GM21447 (cell line): ENCODE results near the gene SLC9A3.

Source experiments
- ATAC-seq: cut with Tn5 transposase; IDR thresholded peaks from one replicate; pipeline ENCODE4 v1.9.1; 2021; ENCODE audit not compliant: unreplicated experiment

SLC9A3 gene

DNA sequence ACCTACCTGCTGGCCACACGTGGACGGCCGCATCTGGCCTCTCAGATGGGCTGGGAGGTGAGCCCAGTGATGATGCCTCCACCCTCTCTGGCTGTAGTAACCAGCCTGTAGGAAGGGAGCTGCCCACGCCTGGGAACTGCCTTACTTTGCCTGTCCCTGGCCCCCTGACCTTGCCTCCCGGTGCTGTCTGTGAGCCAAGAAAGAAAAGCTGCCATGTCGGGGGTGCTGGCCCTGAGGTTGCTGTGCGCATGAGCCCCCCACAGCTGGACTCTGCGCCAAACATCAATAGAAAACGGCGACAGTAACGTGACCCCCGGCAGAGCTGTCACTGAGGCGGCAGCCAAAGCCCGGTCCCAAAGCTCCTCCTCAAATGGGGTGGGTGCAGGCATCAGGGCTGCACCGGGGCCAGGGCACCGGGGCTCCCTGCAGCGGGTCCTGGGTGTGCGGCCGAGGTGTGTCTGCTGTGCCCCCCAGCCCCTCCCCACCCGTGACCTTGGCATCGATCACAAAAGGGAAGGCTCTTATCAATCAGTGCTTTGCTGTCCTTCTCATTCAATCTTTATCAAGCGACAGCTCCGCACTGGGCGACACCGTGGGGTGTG is 15.3 kb upstream of the SLC9A3 start:
- ATAC-seq, result no peak

DNA sequence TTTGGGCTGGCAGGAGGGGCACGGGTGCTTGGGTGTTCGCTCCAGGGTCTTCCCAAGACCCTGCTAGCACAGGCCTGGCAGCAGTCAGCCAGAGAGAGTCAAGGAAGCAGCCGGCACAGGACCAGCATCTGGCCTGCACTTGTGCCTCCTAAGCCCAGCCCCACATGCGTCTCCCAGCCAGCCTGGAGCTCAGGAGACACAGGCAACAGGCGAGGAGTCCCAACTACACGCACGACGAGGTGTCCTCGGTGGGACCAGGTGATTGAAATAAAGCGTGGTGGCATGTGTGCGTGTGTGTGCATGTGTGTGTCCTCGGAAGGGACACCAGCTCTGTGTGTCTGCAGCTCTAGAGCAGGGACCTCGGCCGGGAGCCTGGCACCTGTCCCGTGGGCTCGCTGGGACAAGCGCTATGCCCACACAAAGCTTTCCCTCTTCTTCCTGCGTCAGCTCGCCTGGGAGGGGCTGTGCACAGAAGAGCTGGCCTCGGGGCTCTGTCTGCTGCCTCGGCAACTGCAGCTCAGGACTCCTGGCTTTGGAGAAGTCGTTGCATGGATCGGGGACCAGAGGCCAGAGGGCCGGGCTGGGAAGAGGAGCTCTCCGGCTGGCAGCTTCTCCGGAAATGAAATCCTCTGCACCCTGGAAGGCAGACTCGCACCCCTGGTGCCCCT is 14.7 kb upstream of the SLC9A3 start:
- no peak for ATAC-seq

DNA sequence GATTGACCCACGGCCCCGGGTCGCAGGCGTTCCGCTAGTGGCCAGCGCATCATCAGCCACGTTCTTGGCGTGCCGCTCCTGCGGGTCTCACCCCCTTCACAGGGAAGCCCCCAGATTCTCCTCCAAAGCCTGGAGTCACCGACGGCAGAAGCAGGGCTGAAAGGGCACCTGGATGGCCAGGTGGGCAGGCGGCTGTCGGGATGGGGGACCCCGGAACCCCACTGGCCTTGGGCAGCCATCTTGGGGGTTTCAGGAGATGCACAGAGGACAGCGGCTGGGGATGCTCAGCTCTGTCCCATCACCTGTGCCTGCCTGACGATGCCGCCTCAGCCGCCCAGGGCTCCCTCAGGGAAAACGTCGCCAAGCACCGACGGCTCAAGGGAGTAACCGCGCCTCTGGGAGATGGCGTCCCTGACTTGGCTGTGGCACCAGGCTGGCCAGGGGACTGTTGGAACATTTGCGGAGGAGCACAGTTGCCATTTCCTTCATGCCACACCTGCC is 14.1 kb upstream of the SLC9A3 start:
- no peak for ATAC-seq

DNA sequence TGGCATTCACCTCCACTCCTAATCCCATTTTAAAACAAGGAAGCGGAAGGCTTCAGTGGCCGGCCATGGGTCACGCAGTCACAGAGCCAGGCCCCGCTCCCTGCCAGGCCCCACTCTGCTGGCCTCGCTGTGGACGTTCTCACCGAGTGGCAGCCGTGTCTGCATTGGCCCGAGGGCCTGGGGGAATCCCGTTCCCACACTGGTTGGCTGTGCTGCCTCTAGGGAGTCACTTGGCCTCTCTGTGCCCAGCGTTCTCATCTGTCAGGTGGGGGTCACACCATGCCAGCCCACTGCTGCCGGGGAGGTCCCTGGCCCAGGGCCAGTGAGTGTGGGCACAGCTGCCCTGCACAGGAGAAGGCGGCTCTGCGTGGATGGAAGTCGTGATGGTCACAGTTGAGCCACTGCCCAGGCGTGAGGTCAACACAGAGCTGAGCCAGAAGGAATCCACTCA is 13.4 kb upstream of the SLC9A3 start:
- no peak for ATAC-seq

DNA sequence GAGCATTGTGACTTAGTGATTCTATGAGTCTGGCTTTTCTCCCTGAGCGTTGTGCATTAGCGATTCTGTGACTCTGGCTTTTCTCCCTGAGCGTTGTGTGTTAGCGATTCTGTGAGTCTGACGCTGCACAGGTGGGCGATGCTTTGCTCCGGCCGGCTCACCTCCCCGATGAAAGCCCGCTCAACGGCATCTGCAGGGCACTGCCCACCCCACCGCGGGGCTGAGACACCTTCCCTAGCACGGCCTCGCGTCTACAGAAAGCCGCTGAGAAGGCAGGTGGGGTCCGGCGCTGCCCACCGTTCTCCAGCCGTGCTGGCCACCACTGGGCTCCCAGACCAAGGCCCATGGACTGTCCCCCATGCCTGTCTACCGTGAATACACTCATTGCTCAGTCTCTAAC is 12.8 kb upstream of the SLC9A3 start:
- no peak for ATAC-seq

DNA sequence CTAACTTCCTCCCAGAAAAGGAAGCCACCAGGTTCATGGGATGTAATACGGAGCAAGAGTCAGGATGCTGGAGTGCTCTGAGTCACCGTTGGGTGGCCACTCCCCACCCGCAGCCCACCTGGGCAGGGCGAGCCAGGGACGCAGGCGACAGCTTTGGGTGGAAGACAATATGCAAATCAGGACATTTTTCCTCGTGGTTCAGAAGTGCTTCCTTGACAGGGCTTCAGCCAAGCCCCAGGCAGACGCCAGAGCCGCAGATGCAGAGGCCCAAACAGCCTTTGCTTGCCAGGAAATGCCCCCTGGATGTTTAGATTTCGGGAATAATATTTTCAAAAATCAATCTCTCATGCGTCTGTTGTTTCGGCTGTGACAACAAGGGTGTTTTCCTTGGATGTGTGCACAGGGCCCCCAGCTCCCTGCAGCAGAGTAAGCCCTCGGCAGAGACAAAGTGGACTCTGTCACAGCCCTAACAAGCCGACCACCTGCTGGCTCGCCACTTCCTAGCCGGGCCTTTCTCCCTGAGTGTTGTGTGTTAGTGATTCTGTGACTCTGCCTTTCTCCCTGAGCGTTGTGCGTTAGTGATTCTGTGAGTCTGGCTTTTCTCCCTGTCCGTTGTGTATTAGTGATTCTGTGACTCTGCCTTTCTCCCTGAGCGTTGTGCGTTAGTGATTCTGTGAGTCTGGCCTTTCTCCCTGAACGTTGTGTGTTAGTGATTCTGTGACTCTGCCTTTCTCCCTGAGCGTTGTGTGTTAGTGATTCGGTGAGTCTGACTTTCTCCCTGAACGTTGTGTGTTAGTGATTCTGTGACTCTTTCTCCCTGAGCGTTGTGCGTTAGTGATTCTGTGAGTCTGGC is 11.8 kb upstream of the SLC9A3 start:
- no peak for ATAC-seq

DNA sequence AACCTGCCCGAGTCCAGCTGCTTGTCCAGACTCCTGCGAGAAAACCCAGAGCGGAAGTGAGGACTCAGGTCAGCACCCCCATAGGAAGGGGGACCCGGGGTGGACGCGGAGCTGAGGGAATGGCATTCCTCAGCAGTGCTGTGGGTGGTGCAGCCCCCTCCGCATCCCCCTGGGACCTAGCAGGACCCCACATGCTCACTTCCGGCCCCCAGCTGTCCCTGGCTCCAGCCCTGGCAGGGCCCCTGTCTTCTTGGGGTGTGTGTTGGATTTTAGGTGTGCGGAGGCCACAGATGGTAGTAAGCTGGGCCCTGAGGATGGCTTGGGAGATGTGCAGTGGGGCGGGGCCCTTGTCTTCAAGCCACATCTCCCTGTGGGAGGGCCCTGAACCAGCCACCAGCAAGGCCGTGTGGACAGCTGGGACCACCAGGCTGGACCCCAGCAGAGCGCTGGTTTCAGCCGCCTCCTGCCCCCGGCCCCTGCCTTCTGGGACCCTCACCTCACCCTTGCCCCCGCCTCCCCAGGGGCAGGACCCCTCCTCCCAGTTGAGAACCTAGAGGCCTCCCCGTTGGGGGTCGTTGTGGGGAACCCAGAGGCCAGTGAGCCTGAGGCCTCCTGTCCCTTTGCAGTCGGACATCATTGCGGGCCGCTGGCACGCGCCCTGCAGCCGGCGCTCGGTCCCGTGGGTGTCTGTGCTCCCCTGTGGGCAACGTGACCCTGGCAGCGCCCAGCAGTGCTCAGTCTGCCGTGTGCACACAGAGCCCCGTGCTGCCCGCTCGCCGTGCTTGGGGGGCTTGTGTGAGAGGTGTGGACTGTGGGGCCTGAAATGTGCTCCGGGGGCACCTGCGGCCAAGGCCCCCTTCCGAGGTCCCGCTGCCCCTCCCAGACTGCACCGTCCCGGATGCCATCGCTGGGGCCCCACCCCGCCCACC is 10.8 kb upstream of the SLC9A3 start:
- no peak for ATAC-seq

DNA sequence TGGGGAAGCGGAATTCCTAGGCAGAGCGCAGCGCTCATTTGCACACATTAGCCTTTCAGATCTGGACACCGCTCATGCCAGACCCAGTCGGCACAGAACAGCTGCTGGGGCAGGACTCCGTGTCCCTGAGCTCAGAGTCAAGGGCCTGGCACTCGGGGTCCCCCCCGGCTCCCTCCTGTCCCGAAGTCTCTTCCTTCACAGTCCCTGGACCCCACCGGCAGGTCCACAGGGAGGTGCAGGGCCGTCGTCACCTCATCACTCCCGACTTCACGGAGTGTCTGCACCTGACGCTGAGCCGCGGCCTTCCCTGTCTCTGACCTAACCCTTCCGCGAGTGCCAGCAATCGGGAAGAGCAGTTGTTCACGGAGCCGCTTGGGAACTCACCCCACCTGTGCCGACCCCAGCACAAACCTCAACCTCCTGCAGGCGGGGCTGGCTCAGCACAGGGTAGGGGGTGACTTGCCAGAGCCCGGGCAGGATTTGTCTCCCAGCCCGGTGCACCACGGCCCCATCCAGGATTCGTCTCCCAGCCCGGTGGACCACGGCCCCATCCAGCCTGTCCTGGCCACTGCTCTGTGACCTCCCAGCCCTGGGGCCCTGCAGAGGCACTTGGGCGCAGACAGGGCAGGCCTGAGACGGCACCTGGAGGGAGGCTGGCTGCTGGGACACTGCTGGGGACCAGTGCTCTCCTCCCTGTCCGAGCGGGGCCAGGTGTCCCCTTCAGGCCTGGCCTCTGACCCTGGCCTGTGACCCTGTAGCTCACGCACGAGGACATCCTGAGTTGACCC is 9.9 kb upstream of the SLC9A3 start:
- ATAC-seq, result no peak

DNA sequence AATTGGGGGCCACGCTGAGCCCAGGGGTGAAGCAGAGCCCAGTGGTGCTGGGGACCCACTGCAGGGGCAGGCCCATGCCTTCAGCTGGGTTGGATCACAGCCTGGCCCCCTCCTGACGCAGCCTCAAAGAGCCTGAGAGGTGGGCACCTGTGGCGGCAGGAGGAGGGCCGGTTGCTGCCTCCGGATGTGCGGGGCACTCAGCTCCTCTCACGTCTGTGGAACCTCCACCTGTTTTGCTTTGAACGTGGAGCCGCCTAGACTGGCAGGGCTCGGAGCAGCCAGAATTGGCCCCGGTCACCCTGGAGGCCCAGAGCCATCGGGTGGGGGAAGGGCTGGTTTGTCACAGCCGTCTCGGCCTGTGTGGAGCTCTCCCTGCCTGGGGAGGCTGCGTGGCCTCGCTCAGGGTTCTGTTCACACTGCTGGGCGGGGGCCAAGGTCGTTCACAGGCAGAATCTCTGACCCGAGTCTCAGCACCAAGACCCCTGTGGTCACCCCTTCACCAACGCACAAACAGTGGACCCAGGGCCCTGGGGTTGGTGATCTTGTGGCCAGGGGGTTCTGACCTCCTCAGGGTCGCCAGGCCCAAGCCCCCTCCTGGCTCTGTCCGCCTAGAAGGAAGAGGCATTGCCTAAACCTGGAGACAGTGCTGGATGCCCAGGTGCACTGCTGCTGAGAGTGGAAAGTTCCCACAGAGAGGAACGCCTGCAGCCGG is 9.2 kb upstream of the SLC9A3 start:
- ATAC-seq, result no peak

DNA sequence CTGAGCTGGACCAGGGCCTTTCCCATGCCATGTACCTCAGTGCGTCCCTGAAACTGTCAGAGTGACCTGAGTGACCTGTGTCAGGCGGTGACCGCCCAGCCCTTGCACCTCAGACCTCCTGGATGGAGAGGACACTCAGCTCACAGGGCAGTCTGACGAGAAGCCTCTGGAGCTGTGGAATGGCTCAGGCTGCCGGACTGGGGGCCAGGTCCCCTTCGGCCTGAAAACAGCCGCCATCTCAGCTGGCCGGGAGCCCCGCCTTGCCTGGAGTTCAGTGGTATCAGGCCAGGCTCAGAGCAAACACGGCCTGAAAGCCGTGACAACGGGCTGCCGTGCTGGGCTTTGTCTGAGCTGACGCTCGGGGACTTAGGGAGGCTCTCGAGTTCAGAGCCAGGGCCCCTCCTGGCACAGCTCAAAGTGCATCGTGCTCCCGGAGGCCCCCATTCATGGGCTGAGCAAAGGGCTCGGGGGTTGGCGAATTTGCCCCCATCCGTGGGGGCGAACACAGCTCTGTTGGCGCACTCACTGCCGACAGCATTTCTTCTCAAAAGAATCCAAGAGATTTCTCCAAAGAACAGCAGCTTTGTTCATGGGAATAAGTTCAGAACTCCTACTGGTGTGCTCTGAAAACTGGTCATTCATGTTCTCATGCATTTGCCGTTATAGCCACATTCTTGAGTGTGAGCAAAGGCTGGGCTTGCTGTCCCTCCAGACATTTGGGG is 8.4 kb upstream of the SLC9A3 start:
- ATAC-seq, result no peak

DNA sequence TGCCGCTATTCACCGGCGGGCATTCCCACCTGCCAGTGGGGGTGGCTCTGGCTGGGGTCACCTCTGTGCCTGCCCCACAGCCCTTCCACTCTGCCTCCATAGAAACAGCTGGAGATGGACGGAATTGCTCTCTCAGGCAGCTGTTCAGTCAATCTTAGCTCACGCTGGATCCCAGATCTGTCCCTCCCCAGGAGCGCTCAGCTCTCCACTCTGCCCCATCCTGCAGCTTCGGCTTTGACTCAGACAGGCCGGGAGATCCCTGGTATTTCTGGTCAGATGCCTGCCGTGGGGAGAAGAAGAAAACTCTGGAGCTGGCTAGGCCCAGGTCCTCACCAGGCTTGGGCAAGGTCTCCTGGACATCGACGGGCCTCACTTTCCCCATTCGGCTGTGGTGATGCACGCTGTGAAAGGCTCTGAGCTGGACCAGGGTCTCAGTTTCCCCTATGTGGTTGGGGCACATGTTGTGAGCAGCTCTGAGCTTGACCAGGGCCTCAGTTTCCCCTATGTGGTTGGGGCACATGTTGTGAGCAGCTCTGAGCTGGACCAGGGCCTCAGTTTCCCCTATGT is 7.6 kb upstream of the SLC9A3 start:
- ATAC-seq, result no peak

DNA sequence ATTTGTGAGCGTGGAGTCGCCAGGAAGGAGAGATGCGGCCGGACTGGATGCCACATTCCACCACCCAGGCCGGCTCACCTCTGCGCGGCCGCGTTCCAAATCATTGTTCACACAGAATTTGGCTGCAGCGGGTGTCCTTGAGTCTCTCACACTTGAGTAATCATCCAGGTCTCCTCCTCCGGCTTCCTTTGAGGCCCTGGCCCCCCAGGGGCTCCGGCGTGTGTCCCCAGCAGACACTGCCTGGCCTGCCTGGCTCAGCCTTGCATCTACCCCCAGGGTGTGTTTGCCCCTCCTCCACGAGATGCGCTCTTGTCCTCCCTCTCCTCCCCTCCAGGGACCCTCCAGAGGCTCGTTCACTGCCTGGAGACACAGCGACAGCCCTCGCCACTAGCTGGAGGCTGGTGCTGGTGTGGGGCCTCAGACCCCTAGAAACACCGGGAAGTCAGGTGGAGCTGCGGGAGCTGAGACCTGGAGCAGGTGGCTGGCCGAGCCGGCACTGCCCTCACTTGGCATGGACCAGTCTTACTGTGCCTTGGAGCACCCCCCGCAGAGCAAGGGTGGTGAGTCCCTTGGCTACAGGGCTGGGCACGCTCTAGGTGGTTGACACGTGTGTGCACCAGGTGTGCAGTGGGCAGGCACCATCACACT is 7.0 kb upstream of the SLC9A3 start:
- no peak for ATAC-seq

DNA sequence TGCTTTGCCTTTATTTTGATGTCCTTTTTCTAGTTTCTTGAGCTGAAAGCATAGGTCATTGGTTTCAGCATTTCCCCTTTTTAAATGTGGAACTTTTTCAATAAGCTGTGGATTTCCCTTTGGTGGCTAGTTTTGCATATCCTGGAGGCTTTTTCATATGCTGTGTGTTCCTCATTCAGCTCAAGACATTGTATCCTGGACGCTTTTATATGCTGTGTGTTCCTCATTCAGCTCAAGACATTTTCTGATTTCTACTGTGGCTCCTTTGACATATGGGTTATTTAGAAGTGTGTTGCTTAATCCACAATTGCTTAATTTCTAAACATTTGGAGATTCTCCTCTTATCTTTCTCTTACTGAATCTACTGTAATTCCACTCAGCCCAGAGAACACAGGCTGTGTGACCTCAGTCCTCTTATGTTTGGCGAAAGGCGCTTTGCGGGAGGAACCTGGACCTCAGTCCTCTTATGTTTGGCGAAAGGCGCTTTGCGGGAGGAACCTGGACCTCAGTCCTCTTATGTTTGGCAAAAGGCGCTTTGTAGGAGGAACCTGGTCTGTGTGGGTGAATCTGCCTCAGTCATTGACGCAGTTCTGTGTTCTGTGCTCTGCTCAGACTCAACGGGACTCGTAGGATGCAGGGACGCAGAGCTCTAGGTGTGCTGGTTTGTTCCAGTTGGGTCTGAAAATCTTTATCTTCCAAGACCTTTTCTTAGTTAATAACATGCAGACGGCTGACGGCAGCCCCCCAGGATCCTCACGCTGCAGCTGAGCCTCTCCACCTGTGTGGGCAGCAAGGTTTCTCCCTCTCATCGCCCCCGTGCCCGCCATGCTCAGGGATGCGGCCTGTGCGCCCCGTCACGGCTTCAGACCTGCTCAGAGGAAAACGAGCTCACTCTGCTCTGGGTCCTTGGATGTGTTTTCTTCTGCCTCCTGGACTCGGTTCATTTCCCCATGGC is 6.0 kb upstream of the SLC9A3 start:
- no peak for ATAC-seq

DNA sequence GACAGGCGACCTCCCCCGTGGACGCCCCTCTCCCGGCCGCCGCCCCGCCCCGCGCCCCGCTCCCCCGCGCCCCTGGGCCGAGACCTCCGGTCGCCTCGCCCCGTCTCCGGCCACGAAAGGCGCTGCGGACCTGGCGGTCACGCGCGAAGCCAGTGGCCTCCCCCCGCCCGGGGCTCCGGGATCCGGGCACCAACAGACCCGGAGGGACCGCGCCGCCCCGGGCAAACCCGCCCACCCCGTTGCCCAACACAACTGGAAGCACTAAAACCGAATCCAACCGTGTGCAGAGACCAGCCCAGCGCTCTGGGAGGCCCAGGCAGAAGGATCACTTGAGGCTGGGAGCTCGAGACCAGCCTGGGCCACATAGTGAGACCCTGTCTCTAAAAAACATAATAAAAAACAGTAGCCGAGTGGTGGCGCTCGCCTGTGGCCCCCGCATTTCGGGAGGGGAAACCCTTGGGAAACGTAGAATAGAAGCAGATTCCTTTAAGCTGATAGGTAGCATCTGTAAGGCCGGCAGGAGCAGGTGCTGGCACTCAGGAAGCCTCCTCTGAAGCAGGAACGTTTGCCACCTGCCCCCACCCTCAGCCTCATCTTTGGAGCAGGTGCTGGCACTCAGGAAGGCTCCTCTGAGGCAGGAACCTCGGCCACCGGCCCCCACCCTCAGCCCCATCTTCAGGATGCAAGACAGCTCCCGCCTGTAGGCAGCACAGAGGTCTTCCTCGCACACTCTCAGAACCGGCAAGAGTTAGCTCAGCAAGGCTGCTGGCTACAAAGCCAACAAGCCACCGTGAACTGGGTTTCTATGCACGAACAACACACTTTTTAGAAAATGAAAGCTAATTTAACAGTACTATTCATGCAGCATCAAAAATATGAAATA is 4.6 kb upstream of the SLC9A3 start:
- no peak for ATAC-seq

DNA sequence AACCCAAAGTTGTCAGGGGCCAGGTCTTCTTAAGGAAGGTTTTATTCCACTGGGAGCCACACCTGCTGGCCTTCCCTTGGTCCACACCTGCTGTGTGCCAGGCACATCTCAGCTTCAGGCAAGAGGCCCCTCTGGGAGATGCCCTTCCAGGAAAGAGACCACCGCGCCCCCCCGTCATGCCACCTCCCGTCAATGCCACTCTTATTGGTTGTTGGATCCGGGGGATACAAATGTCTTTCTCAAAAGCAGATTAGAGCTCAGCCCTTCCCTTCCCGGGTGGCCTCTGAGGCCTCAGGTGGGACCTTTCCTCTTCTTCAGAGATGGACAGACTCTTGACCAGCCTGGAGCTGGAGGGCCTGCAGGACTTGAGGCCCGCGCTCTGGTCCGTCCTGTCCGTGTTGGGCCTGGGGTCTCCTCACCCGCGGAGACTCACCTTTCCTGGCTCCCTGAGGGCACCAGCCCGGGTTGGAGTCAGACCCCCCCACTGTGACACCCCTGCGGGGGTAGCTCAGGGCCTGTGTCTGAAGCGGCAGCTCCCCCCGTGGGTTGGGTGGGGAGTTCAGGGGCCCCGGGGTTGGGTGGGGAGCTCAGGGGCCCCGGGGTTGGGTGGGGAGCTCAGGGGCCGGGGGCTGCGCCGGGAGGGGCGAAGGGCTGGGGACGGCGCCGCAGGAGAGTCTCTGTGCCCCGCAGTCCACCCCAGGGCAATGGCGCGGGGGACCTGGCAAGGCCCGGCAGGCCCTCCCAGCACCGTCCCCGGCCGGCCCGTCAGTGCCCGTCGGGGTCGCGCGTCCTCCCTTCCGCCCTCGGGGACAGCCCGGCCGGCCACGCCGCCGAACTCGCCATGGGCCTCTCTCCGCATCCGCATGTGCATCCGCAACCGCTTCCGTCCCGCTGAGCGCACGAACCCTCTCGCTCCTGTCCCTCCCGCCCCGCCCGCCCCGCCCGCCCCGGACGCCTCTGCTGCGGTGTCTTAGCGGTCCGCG is 3.7 kb upstream of the SLC9A3 start:
- ATAC-seq, result no peak
